ENCODE measurements around the gene FPGT. TPM values are rescaled to one million over a fixed set of nuclear protein-coding genes. Genes with fewer than 3 reads are reported as not detected.
"Not testable (repeated sequence)": the region's sequence is repeated elsewhere in the genome, so short reads cannot be mapped to it uniquely, and the experiment has no call there.

The FPGT gene
- total and polyA plus RNA-seq, 2 donors from 2014 or later: 8.0 to 23.0 TPM

DNA sequence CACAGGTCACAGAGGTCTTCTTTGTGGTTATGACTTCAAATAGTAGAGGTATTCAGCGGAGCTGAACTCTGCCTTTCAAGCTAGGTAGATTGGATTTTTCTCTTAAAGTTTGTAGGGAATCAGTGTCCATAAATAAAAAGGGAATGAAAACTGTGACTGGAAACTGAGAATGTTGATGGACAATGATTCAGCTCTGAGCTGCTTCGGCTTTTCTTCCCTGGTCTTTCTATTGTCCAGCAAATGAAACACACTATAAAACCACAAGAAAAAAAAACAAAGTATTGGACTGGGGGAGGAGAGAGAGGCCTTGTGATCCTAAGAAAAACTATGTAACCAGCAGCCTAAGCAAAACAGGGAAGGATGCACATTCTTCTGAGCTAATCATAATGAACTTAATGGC lies 48.3 kb downstream of the FPGT start:
- no peak for FAIRE-seq

DNA sequence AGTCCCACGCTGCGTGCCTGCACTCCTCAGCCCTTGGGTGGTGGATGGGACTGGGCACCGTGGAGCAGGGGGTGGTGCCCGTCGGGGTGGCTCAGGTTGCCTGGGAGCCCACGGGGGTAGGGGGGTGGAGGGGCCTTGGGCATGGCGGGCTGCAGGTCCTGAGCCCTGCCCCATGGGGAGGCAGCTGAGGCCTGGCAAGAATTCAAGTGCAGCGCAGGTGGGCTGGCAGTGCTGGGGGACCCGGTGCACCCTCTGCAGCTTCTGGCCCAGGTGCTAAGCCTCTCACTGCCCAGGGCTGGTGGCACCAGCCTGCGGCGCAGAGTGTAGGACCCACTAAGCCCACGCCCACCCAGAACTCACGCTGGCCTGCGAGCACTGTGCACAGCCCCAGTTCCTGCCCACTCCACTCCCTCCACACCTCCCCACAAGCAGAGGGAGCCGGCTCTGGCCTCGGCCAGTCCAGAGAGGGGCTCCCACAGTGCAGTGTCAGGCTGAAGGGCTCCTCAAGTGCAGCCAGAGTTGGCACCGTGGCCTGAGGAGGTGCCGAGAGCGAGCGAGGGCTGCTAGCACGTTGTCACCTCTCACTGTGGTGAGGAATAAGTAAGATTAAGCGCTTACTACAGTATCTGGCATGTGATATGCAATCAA lies 50.0 kb downstream of the FPGT start:
- FAIRE-seq (no peak), DNase-seq (peak in 1 of 5 donors; percentile 65)
- TF ChIP-seq, protein P1, sequence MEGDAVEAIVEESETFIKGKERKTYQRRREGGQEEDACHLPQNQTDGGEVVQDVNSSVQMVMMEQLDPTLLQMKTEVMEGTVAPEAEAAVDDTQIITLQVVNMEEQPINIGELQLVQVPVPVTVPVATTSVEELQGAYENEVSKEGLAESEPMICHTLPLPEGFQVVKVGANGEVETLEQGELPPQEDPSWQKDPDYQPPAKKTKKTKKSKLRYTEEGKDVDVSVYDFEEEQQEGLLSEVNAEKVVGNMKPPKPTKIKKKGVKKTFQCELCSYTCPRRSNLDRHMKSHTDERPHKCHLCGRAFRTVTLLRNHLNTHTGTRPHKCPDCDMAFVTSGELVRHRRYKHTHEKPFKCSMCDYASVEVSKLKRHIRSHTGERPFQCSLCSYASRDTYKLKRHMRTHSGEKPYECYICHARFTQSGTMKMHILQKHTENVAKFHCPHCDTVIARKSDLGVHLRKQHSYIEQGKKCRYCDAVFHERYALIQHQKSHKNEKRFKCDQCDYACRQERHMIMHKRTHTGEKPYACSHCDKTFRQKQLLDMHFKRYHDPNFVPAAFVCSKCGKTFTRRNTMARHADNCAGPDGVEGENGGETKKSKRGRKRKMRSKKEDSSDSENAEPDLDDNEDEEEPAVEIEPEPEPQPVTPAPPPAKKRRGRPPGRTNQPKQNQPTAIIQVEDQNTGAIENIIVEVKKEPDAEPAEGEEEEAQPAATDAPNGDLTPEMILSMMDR (IDR thresholded peaks at IDR 0.05; ENCODE audit: borderline replicate concordance, extremely low read depth, insufficient read depth): no peak
- Histone ChIP-seq H3K9ac (ENCODE audit: low read length in 3 of 3) (no peak overlapping the region), H3K9me3 (ENCODE audit: control insufficient read depth in 2 of 3, insufficient read depth in 1 of 3, low read length in 3 of 3) (no peaks in the 10 kb centered on the region), H3K36me3 (ENCODE audit: control insufficient read depth in 2 of 3, insufficient read depth in 3 of 3, low read length in 3 of 3) (no peaks in the 10 kb centered on the region), H3K4me3 (ENCODE audit: low read length in 3 of 3) (no peak overlapping the region), H3K27me3 (ENCODE audit: control insufficient read depth, insufficient read depth, low read length) (no peaks in the 10 kb centered on the region), H3K27ac (ENCODE audit: low read depth in 2 of 2, low read length in 2 of 2) (no peak overlapping the region), H3K4me1 (ENCODE audit: control insufficient read depth in 2 of 3, insufficient read depth in 2 of 3, low read depth in 1 of 3, low read length in 3 of 3) (no peaks in the 10 kb centered on the region)
- intact Hi-C loops (cut with DNase I): no loop called here

More for the DNA sequence above, 48.3 kb downstream of the FPGT start:
- Histone ChIP-seq H3K4me1 (ENCODE audit: control insufficient read depth in 2 of 3, insufficient read depth in 2 of 3, low read depth in 1 of 3, low read length in 3 of 3) (no peaks in the 10 kb centered on the region), H3K36me3 (ENCODE audit: control insufficient read depth in 2 of 3, insufficient read depth in 3 of 3, low read length in 3 of 3) (no peaks in the 10 kb centered on the region), H3K9ac (ENCODE audit: low read length in 3 of 3) (no peak overlapping the region), H3K9me3 (ENCODE audit: control insufficient read depth in 2 of 3, insufficient read depth in 1 of 3, low read length in 3 of 3) (no peaks in the 10 kb centered on the region), H3K27me3 (ENCODE audit: control insufficient read depth, insufficient read depth, low read length) (no peaks in the 10 kb centered on the region), H3K4me3 (ENCODE audit: low read length in 3 of 3) (no peak overlapping the region), H3K27ac (ENCODE audit: low read depth in 2 of 2, low read length in 2 of 2) (no peak overlapping the region)
- TF ChIP-seq, protein P1 (IDR thresholded peaks at IDR 0.05; ENCODE audit: borderline replicate concordance, extremely low read depth, insufficient read depth): no peak
- intact Hi-C loops (cut with DNase I): no loop called here
- peak in 2 of 5 donors; percentile 14 to 32 for DNase-seq

DNA sequence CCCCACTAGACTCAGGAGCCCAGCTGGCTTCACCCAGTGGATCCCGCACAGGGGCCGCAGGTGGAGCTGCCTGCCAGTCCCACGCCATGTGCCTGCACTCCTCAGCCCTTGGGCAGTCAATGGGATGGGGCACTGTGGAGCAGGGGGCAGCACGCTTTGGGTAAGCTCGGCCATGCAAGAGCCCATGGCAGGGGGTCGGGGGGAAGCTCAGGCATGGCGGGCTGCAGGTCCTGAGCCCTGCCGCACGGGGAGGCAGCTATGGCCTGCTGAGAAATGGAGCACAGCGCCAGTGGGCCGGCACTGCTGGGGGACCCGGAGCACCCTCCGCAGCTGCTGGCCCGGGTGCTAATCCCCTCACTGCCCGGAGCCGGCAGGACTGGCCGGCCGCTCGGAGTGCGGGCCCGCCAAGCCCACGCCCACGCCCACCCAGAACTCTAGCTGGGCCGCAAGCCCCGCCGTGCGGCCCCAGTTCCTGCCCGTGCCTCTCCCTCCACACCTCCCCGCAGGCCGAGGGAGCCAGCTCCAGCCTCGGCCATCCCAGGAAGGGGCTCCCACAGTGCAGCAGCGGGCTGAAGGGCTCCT lies 55.3 kb downstream of the FPGT start:
- intact Hi-C loops (cut with DNase I); FAIRE-seq; H3K9ac ChIP-seq (ENCODE audit: low read length in 3 of 3); H3K36me3 ChIP-seq (ENCODE audit: control insufficient read depth in 2 of 3, insufficient read depth in 3 of 3, low read length in 3 of 3); H3K4me1 ChIP-seq (ENCODE audit: control insufficient read depth in 2 of 3, insufficient read depth in 2 of 3, low read depth in 1 of 3, low read length in 3 of 3); H3K9me3 ChIP-seq (ENCODE audit: control insufficient read depth in 2 of 3, insufficient read depth in 1 of 3, low read length in 3 of 3); H3K27ac ChIP-seq (ENCODE audit: low read depth in 2 of 2, low read length in 2 of 2); H3K4me3 ChIP-seq (ENCODE audit: low read length in 3 of 3); H3K27me3 ChIP-seq (ENCODE audit: control insufficient read depth, insufficient read depth, low read length): not testable (repeated sequence)
- peak in 1 of 5 donors; percentile 50 for DNase-seq

Other genes with a start within 250 kb of the FPGT start
- gene LRRIQ3, start 66 bp upstream of the FPGT start, total RNA-seq: 1.6 TPM
- 2.4 TPM for gene LRRIQ3, start 66 bp upstream of the FPGT start, polyA plus RNA-seq (ENCODE audit: insufficient read depth, low read depth, low replicate concordance)
- gene TNNI3K, start 37.1 kb downstream of the FPGT start, total RNA-seq: 1.4 TPM
- gene TNNI3K, start 37.1 kb downstream of the FPGT start, polyA plus RNA-seq (ENCODE audit: insufficient read depth, low read depth, low replicate concordance): 2.2 TPM

Data from kidney (tissue), 14 donors.